HFFc6 (cell line): ENCODE measurements around the gene XCL1. TPM values are rescaled to one million over a fixed set of nuclear protein-coding genes. Genes with fewer than 3 reads are reported as not detected.

Experiments used
- DNase-seq: peaks from one replicate; pipeline ENCODE4 v3.0.0-alpha.2; 2018
- H3K27ac Mint-ChIP-seq: 2 replicates; pipeline ENCODE4 v1.8.0; 2020; ENCODE audit warnings: mild to moderate bottlenecking, mixed read lengths
- H3K27me3 Mint-ChIP-seq: 2 replicates; pipeline ENCODE4 v1.8.0; 2021; ENCODE audit warnings: mild to moderate bottlenecking, moderate library complexity, mixed read lengths; ENCODE audit not compliant: insufficient read depth
- H3K36me3 Mint-ChIP-seq: 2 replicates; pipeline ENCODE4 v1.8.0; 2021; ENCODE audit warnings: low read depth, mixed read lengths
- H3K4me1 Mint-ChIP-seq: 2 replicates; pipeline ENCODE4 v1.8.0; 2020; ENCODE audit warnings: low read depth, mixed read lengths
- H3K4me3 Mint-ChIP-seq: 2 replicates; pipeline ENCODE4 v1.8.0; 2020; ENCODE audit warnings: mild to moderate bottlenecking, moderate library complexity, mixed read lengths
- H3K9me3 Mint-ChIP-seq: 2 replicates; pipeline ENCODE4 v1.8.0; 2020; ENCODE audit warnings: mild to moderate bottlenecking, mixed read lengths
- CTCF ChIP-seq: fragments of 200-600 bp; sonication (generic); IDR thresholded peaks from 2 replicates; pipeline ENCODE4 v1.5.0; 2021; ENCODE audit warnings: antibody characterized with exemption, mild to moderate bottlenecking
- total RNA-seq, 6 experiments: library from RNA; stranded (reverse); fragmentation: NEBNext Ultra II Directional; extraction: Animal tissue kit (Norgen Biotek cat#: 25700); gene quantifications; 2 replicates in 1 of 6; 3 replicates in 5 of 6; pipeline ENCODE4 v1.2.3, GENCODE V29; 2021

XCL1 gene
- total RNA-seq, 6 experiments from 2014 or later: not detected

- TF ChIP-seq CTCF: no peak
- no peak for DNase-seq
- peaks cover 4% of the 10 kb centered on the region for H3K27me3 Mint-ChIP-seq
- no peaks in the 10 kb centered on the region for H3K9me3 Mint-ChIP-seq
- H3K4me1 Mint-ChIP-seq: peaks cover 9% of the 10 kb centered on the region
- H3K36me3 Mint-ChIP-seq: no peaks in the 10 kb centered on the region
- H3K27ac Mint-ChIP-seq: no peak overlapping the region
- H3K4me3 Mint-ChIP-seq: no peak overlapping the region
Measured at GRCh38 chr1:168561989-168562388, 14.4 kb upstream of the XCL1 start.

- H3K27ac Mint-ChIP-seq: no peak overlapping the region
- H3K9me3 Mint-ChIP-seq: no peaks in the 10 kb centered on the region
- DNase-seq: no peak
- TF ChIP-seq CTCF: no peak
- H3K36me3 Mint-ChIP-seq: no peaks in the 10 kb centered on the region
- H3K27me3 Mint-ChIP-seq: peaks cover 3% of the 10 kb centered on the region
- no peak overlapping the region for H3K4me3 Mint-ChIP-seq
- no peaks in the 10 kb centered on the region for H3K4me1 Mint-ChIP-seq
Measured at GRCh38 chr1:168565825-168566224, 10.6 kb upstream of the XCL1 start.

- Mint-ChIP-seq H3K27ac (no peak overlapping the region), H3K27me3 (peaks cover 6% of the 10 kb centered on the region)
Measured at GRCh38 chr1:168567007-168567406, 9.4 kb upstream of the XCL1 start.

GRCh38 chr1:168567568-168567967 is 8.8 kb upstream of the XCL1 start:
- no peaks in the 10 kb centered on the region for H3K9me3 Mint-ChIP-seq
- no peaks in the 10 kb centered on the region for H3K36me3 Mint-ChIP-seq
- H3K27me3 Mint-ChIP-seq: peaks cover 10% of the 10 kb centered on the region

More at GRCh38 chr1:168567007-168567406, 9.4 kb upstream of the XCL1 start:
- H3K4me1 Mint-ChIP-seq: no peaks in the 10 kb centered on the region
- no peak overlapping the region for H3K4me3 Mint-ChIP-seq
- H3K9me3 Mint-ChIP-seq: no peaks in the 10 kb centered on the region
- H3K36me3 Mint-ChIP-seq: no peaks in the 10 kb centered on the region
- TF ChIP-seq CTCF: no peak
- DNase-seq: no peak

GRCh38 chr1:168568346-168568745 is 8.1 kb upstream of the XCL1 start:
- no peaks in the 10 kb centered on the region for H3K36me3 Mint-ChIP-seq
- peaks cover 11% of the 10 kb centered on the region for H3K27me3 Mint-ChIP-seq
- H3K9me3 Mint-ChIP-seq: no peaks in the 10 kb centered on the region
- no peak for TF ChIP-seq CTCF
- H3K4me1 Mint-ChIP-seq: no peaks in the 10 kb centered on the region
- H3K27ac Mint-ChIP-seq: no peak overlapping the region
- no peak overlapping the region for H3K4me3 Mint-ChIP-seq
- DNase-seq: no peak

More at GRCh38 chr1:168567568-168567967, 8.8 kb upstream of the XCL1 start:
- no peaks in the 10 kb centered on the region for H3K4me1 Mint-ChIP-seq
- DNase-seq: no peak
- no peak overlapping the region for H3K27ac Mint-ChIP-seq
- TF ChIP-seq CTCF: no peak
- H3K4me3 Mint-ChIP-seq: no peak overlapping the region

- Mint-ChIP-seq H3K4me3 (no peak overlapping the region), H3K4me1 (no peaks in the 10 kb centered on the region), H3K9me3 (no peaks in the 10 kb centered on the region), H3K27ac (no peak overlapping the region), H3K27me3 (peaks cover 11% of the 10 kb centered on the region), H3K36me3 (no peaks in the 10 kb centered on the region)
- TF ChIP-seq CTCF: no peak
- DNase-seq: no peak
Measured at GRCh38 chr1:168570652-168571051, 5.8 kb upstream of the XCL1 start.
